PC-9 (cell line): ENCODE data around the gene TGFB2. TPM values are rescaled to one million over a fixed set of nuclear protein-coding genes. Genes with fewer than 3 reads are reported as not detected.

Source experiments
- BruUV-seq: library from RNA; stranded (reverse); fragments of 400-500 nt; replicated peaks from 2 replicates; lab custom pipeline; 2021; lab: Mats Ljungman, UMichigan
- CTCF ChIA-PET: fragments of 300-600 bp; sonication (Branson Sonifier 250); formaldehyde crosslinking; loops from one replicate; lab custom pipeline; 2022; ENCODE audit warnings: antibody characterized with exemption; lab: Charles Lee
- POLR2A ChIA-PET: fragments of 300-600 bp; sonication (Branson Sonifier 250); formaldehyde crosslinking; loops from one replicate; lab custom pipeline; 2022; ENCODE audit warnings: antibody characterized with exemption; ENCODE audit not compliant: unreplicated experiment; lab: Charles Lee
- DNase-seq, 2 experiments: peaks; one replicate each; pipeline versions ENCODE4 v3.0.0 to v3.0.0-alpha.2; 2015 to 2022; ENCODE audit warnings: mixed read lengths in 1 of 2
- H2AFZ ChIP-seq: fragments of 200-600 bp; sonication (generic); 2 replicates; pipeline ENCODE4 v1.8.1; 2017; ENCODE audit warnings: antibody characterized with exemption
- H3F3A ChIP-seq: fragments of 200-600 bp; sonication (generic); 2 replicates; pipeline ENCODE4 v1.8.1; 2017; ENCODE audit warnings: antibody characterized with exemption, mild to moderate bottlenecking, low read depth; ENCODE audit not compliant: insufficient read depth
- H3K27ac ChIP-seq: fragments of 200-600 bp; sonication (generic); 2 replicates; pipeline ENCODE4 v1.6.1; 2016; ENCODE audit warnings: mixed run types
- H3K27me3 ChIP-seq: fragments of 200-600 bp; sonication (generic); 2 replicates; pipeline ENCODE4 v1.6.1; 2016; ENCODE audit warnings: low read depth, mixed run types; ENCODE audit not compliant: insufficient read depth
- H3K36me3 ChIP-seq: fragments of 200-600 bp; sonication (generic); 2 replicates; pipeline ENCODE4 v1.6.1; 2016; ENCODE audit warnings: low read depth, mixed run types
- H3K4me1 ChIP-seq: fragments of 200-600 bp; sonication (generic); replicated peaks from 2 replicates; pipeline ENCODE4 v1.6.1; 2016; ENCODE audit warnings: mixed run types; ENCODE audit not compliant: insufficient read depth
- H3K4me2 ChIP-seq: fragments of 200-600 bp; sonication (generic); 2 replicates; pipeline ENCODE4 v1.6.1; 2017; ENCODE audit warnings: mixed run types
- H3K4me3 ChIP-seq: fragments of 200-600 bp; sonication (generic); 2 replicates; pipeline ENCODE4 v1.6.1; 2016; ENCODE audit warnings: mixed run types
- H3K79me2 ChIP-seq: fragments of 200-600 bp; sonication (generic); 2 replicates; pipeline ENCODE4 v1.6.1; 2017; ENCODE audit warnings: low read depth, mixed run types
- H3K9me2 ChIP-seq: fragments of 200-600 bp; sonication (generic); 2 replicates; pipeline ENCODE4 v1.8.1; 2017; ENCODE audit warnings: mild to moderate bottlenecking; ENCODE audit not compliant: insufficient read depth
- H3K9me3 ChIP-seq: fragments of 200-600 bp; sonication (generic); 2 replicates; pipeline ENCODE4 v1.8.1; 2016; ENCODE audit warnings: low read depth; ENCODE audit not compliant: insufficient read depth
- H4K20me1 ChIP-seq: fragments of 200-600 bp; sonication (generic); 2 replicates; pipeline ENCODE4 v1.8.1; 2017; ENCODE audit not compliant: insufficient read depth
- CTCF ChIP-seq: fragments of 200-600 bp; sonication (generic); conservative IDR thresholded peaks from 2 replicates; pipeline ENCODE4 v1.6.1; 2017; ENCODE audit warnings: mixed run types, antibody characterized with exemption, mild to moderate bottlenecking, moderate library complexity
- EZH2 ChIP-seq: fragments of 200-600 bp; sonication (generic); IDR thresholded peaks from 2 replicates; pipeline ENCODE4 v1.8.0; 2017; ENCODE audit warnings: antibody characterized with exemption, low read depth
- intact Hi-C: fragments of 100-400 bp; cut with micrococcal nuclease; formaldehyde crosslinking; loops from one replicate; pipeline ENCODE4 v1.10.0; 2022; ENCODE audit not compliant: unreplicated experiment
- total RNA-seq: library from RNA; stranded (reverse); gene quantifications from 2 replicates; pipeline ENCODE4 v1.2.3, GENCODE V29; 2021

The TGFB2 gene
- total RNA-seq, 1 experiment from 2014 or later = 74.3 TPM

DNA sequence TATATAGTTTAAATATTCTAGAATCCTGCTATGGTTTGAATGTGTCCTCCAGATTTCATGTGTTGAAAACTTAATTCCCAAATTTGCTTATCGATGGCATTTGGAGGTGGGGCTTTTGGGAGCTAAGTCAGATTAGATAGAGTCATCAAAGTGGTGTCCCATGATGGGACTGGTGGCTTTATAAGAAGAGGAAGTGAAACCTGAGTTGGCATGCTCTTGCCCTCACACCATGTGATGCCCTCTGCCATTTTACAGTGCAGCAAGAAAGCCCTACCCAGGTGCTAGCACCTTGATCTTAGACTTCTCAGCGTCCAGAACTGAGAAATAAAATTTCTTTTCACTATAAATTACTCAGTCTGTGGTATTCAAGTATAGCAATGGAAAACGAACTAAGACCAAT is 111.3 kb downstream of the TGFB2 start:
- CTCF ChIA-PET = no interaction called here
- Histone ChIP-seq H4K20me1 (no peaks in the 10 kb centered on the region), H3K4me2 (no peak overlapping the region), H3F3A (peaks cover 6% of the 10 kb centered on the region; the same call in 1 of the 2 replicates), H3K36me3 (no peaks in the 10 kb centered on the region), H3K4me1 (peaks cover 14% of the 10 kb centered on the region), H3K79me2 (no peaks in the 10 kb centered on the region), H2AFZ (no peak overlapping the region), H3K9me3 (no peaks in the 10 kb centered on the region), H3K27me3 (no peaks in the 10 kb centered on the region), H3K27ac (no peak overlapping the region), H3K4me3 (no peak overlapping the region), H3K9me2 (no peaks in the 10 kb centered on the region)
- POLR2A ChIA-PET = no interaction called here
- BruUV-seq = no TSS peak
- TF ChIP-seq EZH2 (no peak), CTCF (no peak)
- intact Hi-C loops = no loop called here
- no peak for DNase-seq

DNA sequence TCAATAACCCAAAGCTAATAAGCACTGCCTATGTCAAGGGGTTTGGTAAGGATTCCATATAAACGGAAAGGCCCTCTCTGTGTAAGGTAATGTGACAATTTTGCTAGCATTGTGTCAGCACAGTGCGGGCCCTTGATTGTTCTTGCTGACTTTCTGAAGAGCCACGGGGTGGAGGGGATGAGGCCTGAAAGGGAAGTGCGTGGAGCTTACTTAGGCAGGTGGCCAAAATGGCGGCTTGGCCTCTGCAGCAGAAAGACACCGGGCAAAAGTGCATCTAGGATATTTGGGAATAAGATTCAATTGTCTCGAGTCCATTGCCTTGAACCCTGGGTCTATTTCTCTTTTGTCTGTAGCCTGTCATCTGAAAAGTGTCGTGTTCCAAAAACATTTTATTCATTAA is 114.3 kb downstream of the TGFB2 start:
- intact Hi-C loops = no loop called here
- TSS peak; percentile 72 for BruUV-seq
- Histone ChIP-seq H3K36me3 (no peaks in the 10 kb centered on the region), H3K27me3 (no peaks in the 10 kb centered on the region), H3K4me3 (no peak overlapping the region), H3F3A (peaks cover 6% of the 10 kb centered on the region; the same call in 1 of the 2 replicates), H3K27ac (peak overlapping the region; percentile 63), H2AFZ (peak overlapping the region; percentile 18; the same call in 1 of the 2 replicates), H3K79me2 (no peaks in the 10 kb centered on the region), H3K4me2 (peak overlapping the region; percentile 61), H4K20me1 (no peaks in the 10 kb centered on the region), H3K9me2 (no peaks in the 10 kb centered on the region), H3K4me1 (peaks cover 14% of the 10 kb centered on the region), H3K9me3 (peaks cover 5% of the 10 kb centered on the region; the same call in 1 of the 2 replicates)
- CTCF ChIA-PET = no interaction called here
- TF ChIP-seq CTCF (no peak), EZH2 (no peak)
- DNase-seq = no peak
- POLR2A ChIA-PET = interaction anchor here (0.5 to 0.8 kb wide), 3 partner anchors 21 to 111 kb away, joined by 3 to 5 read pairs (median 5); no protein-coding TSS in a partner anchor

- peaks cover 5% of the 10 kb centered on the region; the same call in 1 of the 2 replicates for H3K9me3 ChIP-seq
- H3K27ac ChIP-seq = peak overlapping the region; percentile 63
- intact Hi-C loops = loop anchor here (1.0 kb wide), 5 partner anchors 36 to 246 kb away; no protein-coding TSS in a partner anchor
- H3K9me2 ChIP-seq = no peaks in the 10 kb centered on the region
- DNase-seq = peak; percentile 68 to 93
- BruUV-seq = no TSS peak
- peaks cover 14% of the 10 kb centered on the region for H3K4me1 ChIP-seq
- H3K79me2 ChIP-seq = no peaks in the 10 kb centered on the region
- peaks cover 6% of the 10 kb centered on the region; the same call in 1 of the 2 replicates for H3F3A ChIP-seq
- ChIA-PET CTCF (interaction anchor here (0.5 kb wide), 1 partner anchor 70 kb away, joined by 6 read pairs; no protein-coding TSS in a partner anchor), POLR2A (interaction anchor here (0.5 to 0.9 kb wide), 5 partner anchors 20 to 80 kb away, joined by 3 to 5 read pairs (median 3); no protein-coding TSS in a partner anchor)
- peak overlapping the region; percentile 18; the same call in 1 of the 2 replicates for H2AFZ ChIP-seq
- no peaks in the 10 kb centered on the region for H3K27me3 ChIP-seq
- peak overlapping the region; percentile 61 for H3K4me2 ChIP-seq
- no peaks in the 10 kb centered on the region for H3K36me3 ChIP-seq
- H4K20me1 ChIP-seq = no peaks in the 10 kb centered on the region
- H3K4me3 ChIP-seq = no peak overlapping the region
- TF ChIP-seq CTCF = no peak
- TF ChIP-seq EZH2 = no peak
Measured at GRCh38 chr1:218459878-218460711, 115.0 kb downstream of the TGFB2 start.
